ENCODE results near the gene PCCA. TPM values are rescaled to one million over a fixed set of nuclear protein-coding genes. Genes with fewer than 3 reads are reported as not detected.

PCCA gene
- total and polyA plus RNA-seq, 2 of the 13 experiments (the other 11 are each of a cell fraction or from before 2014, with no cell fraction given), result 15.0 to 32.2 TPM

GRCh38 chr13:100473087-100473486, 384.2 kb downstream of the PCCA start (continued):
- TF ChIP-seq, protein P1, sequence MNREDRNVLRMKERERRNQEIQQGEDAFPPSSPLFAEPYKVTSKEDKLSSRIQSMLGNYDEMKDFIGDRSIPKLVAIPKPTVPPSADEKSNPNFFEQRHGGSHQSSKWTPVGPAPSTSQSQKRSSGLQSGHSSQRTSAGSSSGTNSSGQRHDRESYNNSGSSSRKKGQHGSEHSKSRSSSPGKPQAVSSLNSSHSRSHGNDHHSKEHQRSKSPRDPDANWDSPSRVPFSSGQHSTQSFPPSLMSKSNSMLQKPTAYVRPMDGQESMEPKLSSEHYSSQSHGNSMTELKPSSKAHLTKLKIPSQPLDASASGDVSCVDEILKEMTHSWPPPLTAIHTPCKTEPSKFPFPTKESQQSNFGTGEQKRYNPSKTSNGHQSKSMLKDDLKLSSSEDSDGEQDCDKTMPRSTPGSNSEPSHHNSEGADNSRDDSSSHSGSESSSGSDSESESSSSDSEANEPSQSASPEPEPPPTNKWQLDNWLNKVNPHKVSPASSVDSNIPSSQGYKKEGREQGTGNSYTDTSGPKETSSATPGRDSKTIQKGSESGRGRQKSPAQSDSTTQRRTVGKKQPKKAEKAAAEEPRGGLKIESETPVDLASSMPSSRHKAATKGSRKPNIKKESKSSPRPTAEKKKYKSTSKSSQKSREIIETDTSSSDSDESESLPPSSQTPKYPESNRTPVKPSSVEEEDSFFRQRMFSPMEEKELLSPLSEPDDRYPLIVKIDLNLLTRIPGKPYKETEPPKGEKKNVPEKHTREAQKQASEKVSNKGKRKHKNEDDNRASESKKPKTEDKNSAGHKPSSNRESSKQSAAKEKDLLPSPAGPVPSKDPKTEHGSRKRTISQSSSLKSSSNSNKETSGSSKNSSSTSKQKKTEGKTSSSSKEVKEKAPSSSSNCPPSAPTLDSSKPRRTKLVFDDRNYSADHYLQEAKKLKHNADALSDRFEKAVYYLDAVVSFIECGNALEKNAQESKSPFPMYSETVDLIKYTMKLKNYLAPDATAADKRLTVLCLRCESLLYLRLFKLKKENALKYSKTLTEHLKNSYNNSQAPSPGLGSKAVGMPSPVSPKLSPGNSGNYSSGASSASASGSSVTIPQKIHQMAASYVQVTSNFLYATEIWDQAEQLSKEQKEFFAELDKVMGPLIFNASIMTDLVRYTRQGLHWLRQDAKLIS (CRISPR knock-in tag; IDR thresholded peaks at IDR 0.05), result no peak
- TF ChIP-seq, protein P2, sequence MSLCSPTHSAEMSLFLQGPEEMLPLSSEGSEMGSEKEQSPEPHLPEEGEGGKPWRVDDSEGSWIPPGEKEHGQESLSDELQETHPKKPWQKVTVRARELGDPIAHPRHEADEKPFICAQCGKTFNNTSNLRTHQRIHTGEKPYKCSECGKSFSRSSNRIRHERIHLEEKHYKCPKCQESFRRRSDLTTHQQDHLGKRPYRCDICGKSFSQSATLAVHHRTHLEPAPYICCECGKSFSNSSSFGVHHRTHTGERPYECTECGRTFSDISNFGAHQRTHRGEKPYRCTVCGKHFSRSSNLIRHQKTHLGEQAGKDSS (CRISPR knock-in tag; IDR thresholded peaks at IDR 0.05; ENCODE audit: borderline replicate concordance, low read depth), result no peak
- TF ChIP-seq ZNF282 (IDR thresholded peaks at IDR 0.05; ENCODE audit: partially characterized antibody) (no peak), SP2 (CRISPR knock-in tag; IDR thresholded peaks at IDR 0.05) (no peak), ZUFSP (CRISPR knock-in tag; IDR thresholded peaks at IDR 0.05; ENCODE audit: borderline replicate concordance) (no peak), ATF7 (IDR thresholded peaks at IDR 0.05) (no peak), ATF7 (CRISPR knock-in tag; IDR thresholded peaks at IDR 0.05) (no peak), HOXD1 (CRISPR knock-in tag; IDR thresholded peaks at IDR 0.05) (no peak), KLF6 (CRISPR knock-in tag; IDR thresholded peaks at IDR 0.05) (no peak), ZNF768 (CRISPR knock-in tag; IDR thresholded peaks at IDR 0.05) (no peak)
- TF ChIP-seq, protein P3, sequence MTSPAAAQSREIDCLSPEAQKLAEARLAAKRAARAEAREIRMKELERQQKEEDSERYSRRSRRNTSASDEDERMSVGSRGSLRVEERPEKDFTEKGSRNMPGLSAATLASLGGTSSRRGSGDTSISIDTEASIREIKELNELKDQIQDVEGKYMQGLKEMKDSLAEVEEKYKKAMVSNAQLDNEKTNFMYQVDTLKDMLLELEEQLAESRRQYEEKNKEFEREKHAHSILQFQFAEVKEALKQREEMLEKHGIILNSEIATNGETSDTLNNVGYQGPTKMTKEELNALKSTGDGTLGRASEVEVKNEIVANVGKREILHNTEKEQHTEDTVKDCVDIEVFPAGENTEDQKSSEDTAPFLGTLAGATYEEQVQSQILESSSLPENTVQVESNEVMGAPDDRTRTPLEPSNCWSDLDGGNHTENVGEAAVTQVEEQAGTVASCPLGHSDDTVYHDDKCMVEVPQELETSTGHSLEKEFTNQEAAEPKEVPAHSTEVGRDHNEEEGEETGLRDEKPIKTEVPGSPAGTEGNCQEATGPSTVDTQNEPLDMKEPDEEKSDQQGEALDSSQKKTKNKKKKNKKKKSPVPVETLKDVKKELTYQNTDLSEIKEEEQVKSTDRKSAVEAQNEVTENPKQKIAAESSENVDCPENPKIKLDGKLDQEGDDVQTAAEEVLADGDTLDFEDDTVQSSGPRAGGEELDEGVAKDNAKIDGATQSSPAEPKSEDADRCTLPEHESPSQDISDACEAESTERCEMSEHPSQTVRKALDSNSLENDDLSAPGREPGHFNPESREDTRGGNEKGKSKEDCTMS (CRISPR knock-in tag; conservative IDR thresholded peaks at IDR 0.05), result no peak
